ENCODE data around the gene RFC3.
"Not testable (repeated sequence)": the region's sequence is repeated elsewhere in the genome, so short reads cannot be mapped to it uniquely, and the experiment has no call there.

Gene RFC3, protein sequence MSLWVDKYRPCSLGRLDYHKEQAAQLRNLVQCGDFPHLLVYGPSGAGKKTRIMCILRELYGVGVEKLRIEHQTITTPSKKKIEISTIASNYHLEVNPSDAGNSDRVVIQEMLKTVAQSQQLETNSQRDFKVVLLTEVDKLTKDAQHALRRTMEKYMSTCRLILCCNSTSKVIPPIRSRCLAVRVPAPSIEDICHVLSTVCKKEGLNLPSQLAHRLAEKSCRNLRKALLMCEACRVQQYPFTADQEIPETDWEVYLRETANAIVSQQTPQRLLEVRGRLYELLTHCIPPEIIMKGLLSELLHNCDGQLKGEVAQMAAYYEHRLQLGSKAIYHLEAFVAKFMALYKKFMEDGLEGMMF

GRCh38 chr13:33817901-33818706 lies at the start of gene RFC3:
Gene RFC3, plus strand, starts transcription at chr13:33818149. Its CDS starts 30 bp downstream, at chr13:33818179.
- peak; percentile 95 for DNase-seq

DNA sequence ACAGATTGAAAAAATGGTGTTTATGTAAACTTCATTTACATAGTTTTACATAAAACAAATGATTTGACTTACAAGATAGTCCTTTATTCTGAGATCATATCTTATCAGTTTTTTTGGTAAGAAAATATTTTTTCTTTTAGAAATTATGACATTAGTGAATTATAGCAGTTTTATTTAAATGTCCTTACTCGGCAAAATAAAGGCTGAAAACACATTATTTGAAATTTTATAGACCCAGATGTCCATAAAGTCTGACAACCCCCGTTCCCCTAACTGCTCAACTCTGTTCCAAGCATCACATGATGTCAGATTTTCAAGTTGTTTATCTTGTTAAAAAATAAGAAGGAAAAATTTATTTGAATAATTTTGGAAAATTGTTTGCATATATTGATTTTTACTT lies 46.7 kb upstream of the RFC3 start:
- no peak for DNase-seq

- DNase-seq, result no peak
These were observed 44.0 kb upstream of the RFC3 start for GRCh38 chr13:33773790-33774462.

DNA sequence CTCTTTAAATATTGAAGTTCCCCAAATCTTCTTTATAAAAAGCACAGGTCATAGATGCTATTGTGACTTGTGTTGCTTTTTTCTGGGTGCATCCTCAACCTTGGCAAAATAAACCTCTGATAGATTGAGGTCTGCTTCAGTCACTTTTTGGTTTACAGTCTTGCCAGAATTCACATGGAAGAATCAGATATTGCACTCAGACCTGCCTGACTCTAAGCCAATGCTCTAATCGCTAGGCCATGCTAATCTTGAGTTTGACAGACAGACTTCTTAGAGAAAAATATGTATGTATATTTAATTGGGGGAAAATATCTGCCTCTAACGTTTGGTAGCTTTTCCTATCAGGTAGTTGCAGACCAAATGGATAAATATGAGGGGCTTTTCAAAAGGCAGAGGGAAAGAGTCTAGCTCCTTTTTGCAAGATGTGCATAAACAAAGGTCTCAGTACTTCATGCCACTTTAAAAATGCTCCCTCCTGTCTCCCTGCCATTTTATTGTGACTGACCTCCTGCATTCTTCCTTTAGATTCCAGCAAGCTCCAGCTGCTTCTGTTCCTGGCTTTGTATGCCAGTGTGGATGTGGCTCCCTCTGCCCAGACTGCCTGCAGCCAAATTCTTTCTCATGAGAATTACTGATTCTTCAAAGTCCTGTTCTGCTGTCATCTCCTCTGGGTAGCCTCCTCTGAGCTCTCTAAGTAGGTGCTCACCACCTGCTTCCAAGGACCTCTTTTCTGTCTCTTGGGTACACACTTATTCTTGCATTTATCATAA lies 42.4 kb upstream of the RFC3 start:
- no peak for DNase-seq

- DNase-seq, result no peak
These were observed 41.6 kb upstream of the RFC3 start for GRCh38 chr13:33776239-33776881.

GRCh38 chr13:33782631-33783030 lies 35.3 kb upstream of the RFC3 start:
- DNase-seq, result no peak

GRCh38 chr13:33783212-33783611 lies 34.7 kb upstream of the RFC3 start:
- DNase-seq, result not testable (repeated sequence)

DNA sequence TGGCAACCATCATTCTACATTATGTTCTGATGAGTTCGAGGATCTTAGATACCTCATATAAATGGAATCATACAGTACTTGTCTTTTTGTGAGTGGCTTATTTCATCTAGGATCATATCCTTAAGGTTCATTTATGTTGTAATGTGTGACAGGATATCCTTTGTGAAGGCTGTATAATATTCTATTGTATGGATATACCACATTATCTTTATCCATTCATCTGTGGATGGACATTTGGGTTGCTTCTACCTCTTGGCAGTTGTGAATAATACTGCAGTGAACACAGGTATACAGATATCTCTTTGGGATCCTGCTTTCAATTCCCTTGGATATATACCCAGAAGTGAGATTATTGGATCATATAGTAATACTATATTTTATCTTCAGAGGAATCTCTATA lies 33.2 kb upstream of the RFC3 start:
- DNase-seq, result no peak

DNA sequence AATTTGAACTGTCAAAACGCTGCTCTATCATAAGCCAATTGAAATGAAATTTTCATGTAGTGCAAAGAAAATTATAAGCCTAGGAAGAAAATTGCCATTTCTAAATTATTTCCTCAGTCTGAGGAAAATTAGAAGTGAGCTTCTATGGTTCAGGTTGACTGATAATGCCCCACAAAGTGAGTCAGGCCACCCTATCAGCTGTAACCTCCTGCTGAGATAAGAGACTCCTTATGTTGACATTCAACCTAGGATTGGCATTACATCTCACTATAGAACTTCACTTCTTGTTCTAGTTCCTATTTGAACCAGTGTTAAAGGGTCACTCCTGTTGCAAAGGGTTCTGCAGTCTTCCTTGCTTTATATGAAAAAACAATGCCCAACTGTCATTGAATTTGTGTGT lies 32.6 kb upstream of the RFC3 start:
- no peak for DNase-seq

- DNase-seq, result no peak
These were observed 30.8 kb upstream of the RFC3 start for GRCh38 chr13:33787051-33787591.

GRCh38 chr13:33789066-33789606 lies 28.8 kb upstream of the RFC3 start:
- DNase-seq, result no peak

DNA sequence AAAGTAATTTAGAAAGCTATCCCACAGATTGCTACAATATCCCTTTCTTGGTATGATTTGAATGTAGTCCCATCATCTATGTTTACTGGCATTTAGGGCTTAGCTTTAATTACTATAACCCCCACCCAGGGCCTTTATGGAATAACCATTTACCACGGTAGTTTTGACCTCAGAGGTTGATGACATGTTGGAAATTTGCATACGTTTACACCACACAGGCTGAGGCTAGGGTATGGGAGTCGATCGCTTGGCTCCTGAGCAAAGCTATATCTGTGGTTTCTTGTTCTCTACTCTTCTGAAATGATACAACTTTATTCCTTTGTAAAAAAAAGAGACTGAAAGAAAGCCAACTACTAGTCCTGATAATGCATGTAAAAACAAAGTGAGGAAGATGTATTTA lies 28.2 kb upstream of the RFC3 start:
- no peak for DNase-seq

DNA sequence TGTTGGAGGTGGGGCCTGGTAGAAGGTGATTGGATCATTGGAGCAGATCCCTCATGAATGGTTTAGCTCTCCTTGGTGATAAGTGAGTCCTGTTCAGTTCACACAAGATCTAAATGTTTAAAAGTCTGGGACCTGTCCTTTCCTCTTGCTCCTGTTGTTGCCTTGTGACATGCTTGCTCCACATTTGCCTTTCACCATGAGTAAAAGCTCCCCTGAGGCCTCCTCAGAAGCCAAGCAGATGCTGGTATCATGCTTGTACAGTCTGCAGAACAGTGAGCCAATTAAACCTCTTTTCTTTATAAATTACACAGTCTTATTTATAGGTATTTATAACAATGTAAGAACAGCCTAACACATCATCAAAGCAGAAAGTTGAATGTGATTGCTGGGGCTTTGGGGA lies 24.2 kb upstream of the RFC3 start:
- DNase-seq, result no peak

- no peak for DNase-seq
These were observed 23.4 kb upstream of the RFC3 start for GRCh38 chr13:33794576-33794975.

DNA sequence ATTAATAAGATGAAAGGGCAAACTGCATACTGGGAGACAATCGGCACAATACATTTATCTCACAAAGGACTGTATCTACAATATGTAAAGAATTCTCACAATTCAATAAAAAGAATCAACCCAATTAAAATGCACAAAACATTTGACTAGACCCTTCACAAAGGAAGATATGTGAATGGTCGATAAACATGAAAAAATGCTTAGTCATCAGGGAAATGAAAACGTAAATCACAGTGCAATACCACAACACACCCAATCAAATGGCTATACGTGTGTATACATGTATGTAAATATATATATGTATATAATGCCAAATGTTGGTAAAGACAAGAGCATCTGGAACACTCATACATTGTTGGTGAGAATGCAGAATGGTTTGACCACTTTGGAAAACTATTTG lies 21.9 kb upstream of the RFC3 start:
- no peak for DNase-seq

GRCh38 chr13:33797622-33798021 lies 20.3 kb upstream of the RFC3 start:
- no peak for DNase-seq

GRCh38 chr13:33798023-33798422 lies 19.9 kb upstream of the RFC3 start:
- no peak for DNase-seq

GRCh38 chr13:33799950-33800592 lies 17.9 kb upstream of the RFC3 start:
- DNase-seq, result peak; percentile 33

- DNase-seq, result no peak
These were observed 17.2 kb upstream of the RFC3 start for GRCh38 chr13:33800646-33801186.

DNA sequence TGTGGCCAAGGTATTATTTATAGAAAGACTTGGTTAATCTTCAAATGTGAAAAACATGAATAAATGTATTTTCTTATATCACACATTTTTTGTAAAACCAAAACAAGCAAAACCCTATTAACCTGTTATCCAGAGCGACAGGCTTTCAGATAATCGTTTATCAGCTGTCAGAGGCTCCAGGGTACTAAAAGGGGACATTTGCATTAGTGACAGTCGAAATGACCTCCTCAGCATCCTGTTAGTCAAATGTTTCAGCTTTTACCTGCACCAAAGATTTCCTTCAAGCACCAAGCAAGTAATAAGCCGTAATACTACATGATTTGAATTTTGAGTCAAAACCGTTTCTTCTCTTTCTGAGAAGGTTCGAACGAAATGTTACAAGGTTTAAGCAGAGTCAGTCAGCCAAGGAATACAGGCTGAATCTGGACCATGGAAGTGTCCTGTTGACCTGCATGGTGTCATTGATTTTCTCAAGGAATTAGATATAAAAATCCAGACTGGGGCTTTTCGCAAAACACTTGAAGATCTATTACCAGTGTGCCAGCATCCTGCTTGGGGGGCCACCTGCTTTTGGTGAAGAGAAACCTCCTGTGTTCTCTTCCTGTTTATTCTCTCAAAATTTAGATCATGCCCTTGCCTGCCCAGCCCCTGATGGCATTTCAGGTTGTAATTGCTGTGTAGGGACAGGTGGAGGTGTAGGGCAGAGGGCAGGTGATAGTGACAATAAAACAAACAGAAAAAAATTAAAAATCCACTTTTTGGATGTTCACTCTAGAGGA lies 11.3 kb upstream of the RFC3 start:
- peak; percentile 21 for DNase-seq
